IMR-90 (cell line): ENCODE measurements around the gene TMEM140.

Source experiments
- CEBPB ChIP-seq: IDR thresholded peaks from 2 replicates; pipeline ENCODE4 v1.6.1; 2012; ENCODE audit warnings: low read depth, low read length, improper control_type of control experiment
- CHD1 ChIP-seq: IDR thresholded peaks from 2 replicates; pipeline ENCODE4 v1.6.1; 2012; ENCODE audit warnings: low read depth, low read length, improper control_type of control experiment
- CTCF ChIP-seq: conservative IDR thresholded peaks from 2 replicates; pipeline ENCODE4 v1.5.1; 2012; ENCODE audit warnings: mild to moderate bottlenecking, low read depth, low read length, improper control_type of control experiment
- FOS ChIP-seq: fragments of 150-350 bp; IDR thresholded peaks from 2 replicates; pipeline ENCODE4 v1.6.1; 2016; ENCODE audit warnings: low read depth, low read length
- MAFK ChIP-seq: IDR thresholded peaks from 2 replicates; pipeline ENCODE4 v1.6.1; 2012; ENCODE audit warnings: low read depth, low read length, improper control_type of control experiment
- MAZ ChIP-seq: IDR thresholded peaks from 2 replicates; pipeline ENCODE4 v1.6.1; 2012; ENCODE audit warnings: low read depth, mild to moderate bottlenecking, low read length, improper control_type of control experiment, moderate library complexity, borderline replicate concordance
- POLR2A ChIP-seq: IDR thresholded peaks from 2 replicates; pipeline ENCODE4 v1.6.1; 2012; ENCODE audit warnings: mild to moderate bottlenecking, low read depth, low read length
- RAD21 ChIP-seq: IDR thresholded peaks from 2 replicates; pipeline ENCODE4 v1.6.1; 2012; ENCODE audit warnings: low read length, improper control_type of control experiment
- RCOR1 ChIP-seq: IDR thresholded peaks from 2 replicates; pipeline ENCODE4 v1.6.1; 2012; ENCODE audit warnings: mild to moderate bottlenecking, low read length, improper control_type of control experiment; ENCODE audit not compliant: insufficient replicate concordance
- RFX5 ChIP-seq: IDR thresholded peaks from 2 replicates; pipeline ENCODE4 v1.8.0; 2012; ENCODE audit warnings: low read depth, mild to moderate bottlenecking, low read length, moderate library complexity
- SMC3 ChIP-seq: fragments of 150-350 bp; IDR thresholded peaks from 2 replicates; pipeline ENCODE4 v1.6.1; 2016; ENCODE audit warnings: low read depth, mild to moderate bottlenecking, antibody characterized with exemption, low read length, moderate library complexity
- USF2 ChIP-seq: fragments of 150-350 bp; IDR thresholded peaks from 2 replicates; pipeline ENCODE4 v1.6.1; 2017; ENCODE audit warnings: mild to moderate bottlenecking, antibody characterized with exemption, low read length, low read depth
- TF ChIP-seq, protein P1 (sequence below): fragments of 150-350 bp; IDR thresholded peaks from 2 replicates; pipeline ENCODE4 v1.6.1; 2016; ENCODE audit warnings: low read depth, mild to moderate bottlenecking, low read length, moderate library complexity, borderline replicate concordance

DNA sequence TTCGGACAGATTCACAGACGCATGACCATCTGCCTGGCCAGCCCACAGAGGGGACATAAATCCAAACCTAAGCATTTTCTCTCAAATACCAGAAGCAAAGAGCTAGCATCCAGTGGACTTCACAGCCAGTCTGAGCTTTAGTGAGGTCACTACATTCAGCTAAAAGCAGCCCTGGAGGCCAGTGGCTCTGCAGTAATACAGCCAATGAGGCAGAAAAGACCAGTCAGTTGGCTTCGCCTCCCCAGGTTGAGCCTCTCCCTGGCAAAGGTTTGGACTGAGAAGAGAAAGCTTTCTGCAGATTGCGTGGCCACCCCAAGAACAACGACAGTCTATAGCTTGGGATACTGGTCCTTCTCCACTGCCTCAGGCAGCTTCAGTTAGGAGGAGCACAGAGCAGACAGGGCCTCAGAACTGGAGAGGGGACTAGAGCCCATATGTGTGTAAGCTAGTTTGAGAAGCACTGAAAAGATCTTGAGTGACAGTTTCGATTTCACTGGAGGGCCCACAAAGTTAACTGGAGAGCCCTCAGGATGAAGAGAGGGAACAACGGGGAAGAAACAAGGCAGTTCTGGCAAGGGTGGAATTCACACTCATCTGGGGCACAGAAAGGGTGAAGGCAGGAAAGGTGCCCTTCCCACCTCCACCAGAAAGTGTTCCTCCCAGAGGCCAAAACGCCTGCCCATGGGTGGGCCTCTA lies 59.7 kb downstream of the TMEM140 start:
- no peak for TF ChIP-seq CTCF
- TF ChIP-seq POLR2A: no peak
- no peak for TF ChIP-seq USF2
- TF ChIP-seq RAD21: no peak
- TF ChIP-seq MAZ: no peak
- TF ChIP-seq, protein P1, sequence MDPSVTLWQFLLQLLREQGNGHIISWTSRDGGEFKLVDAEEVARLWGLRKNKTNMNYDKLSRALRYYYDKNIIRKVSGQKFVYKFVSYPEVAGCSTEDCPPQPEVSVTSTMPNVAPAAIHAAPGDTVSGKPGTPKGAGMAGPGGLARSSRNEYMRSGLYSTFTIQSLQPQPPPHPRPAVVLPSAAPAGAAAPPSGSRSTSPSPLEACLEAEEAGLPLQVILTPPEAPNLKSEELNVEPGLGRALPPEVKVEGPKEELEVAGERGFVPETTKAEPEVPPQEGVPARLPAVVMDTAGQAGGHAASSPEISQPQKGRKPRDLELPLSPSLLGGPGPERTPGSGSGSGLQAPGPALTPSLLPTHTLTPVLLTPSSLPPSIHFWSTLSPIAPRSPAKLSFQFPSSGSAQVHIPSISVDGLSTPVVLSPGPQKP: no peak
- TF ChIP-seq MAFK: no peak
- no peak for TF ChIP-seq SMC3
- TF ChIP-seq RCOR1: no peak
- TF ChIP-seq CHD1: no peak
- no peak for TF ChIP-seq FOS
- no peak for TF ChIP-seq CEBPB
- no peak for TF ChIP-seq RFX5
